Dedifferentiated amniotic fluid mesenchymal stem cell (primary cell): ENCODE measurements around the gene WDR93.
A peak's percentile ranks its signal among the peaks of the same experiment; 100 is the strongest.

ENCODE experiments used
- DNase-seq: peaks from one replicate; pipeline ENCODE4 v3.0.0-alpha.2; 2016; ENCODE audit errors: extremely low spot score

The WDR93 gene

DNA sequence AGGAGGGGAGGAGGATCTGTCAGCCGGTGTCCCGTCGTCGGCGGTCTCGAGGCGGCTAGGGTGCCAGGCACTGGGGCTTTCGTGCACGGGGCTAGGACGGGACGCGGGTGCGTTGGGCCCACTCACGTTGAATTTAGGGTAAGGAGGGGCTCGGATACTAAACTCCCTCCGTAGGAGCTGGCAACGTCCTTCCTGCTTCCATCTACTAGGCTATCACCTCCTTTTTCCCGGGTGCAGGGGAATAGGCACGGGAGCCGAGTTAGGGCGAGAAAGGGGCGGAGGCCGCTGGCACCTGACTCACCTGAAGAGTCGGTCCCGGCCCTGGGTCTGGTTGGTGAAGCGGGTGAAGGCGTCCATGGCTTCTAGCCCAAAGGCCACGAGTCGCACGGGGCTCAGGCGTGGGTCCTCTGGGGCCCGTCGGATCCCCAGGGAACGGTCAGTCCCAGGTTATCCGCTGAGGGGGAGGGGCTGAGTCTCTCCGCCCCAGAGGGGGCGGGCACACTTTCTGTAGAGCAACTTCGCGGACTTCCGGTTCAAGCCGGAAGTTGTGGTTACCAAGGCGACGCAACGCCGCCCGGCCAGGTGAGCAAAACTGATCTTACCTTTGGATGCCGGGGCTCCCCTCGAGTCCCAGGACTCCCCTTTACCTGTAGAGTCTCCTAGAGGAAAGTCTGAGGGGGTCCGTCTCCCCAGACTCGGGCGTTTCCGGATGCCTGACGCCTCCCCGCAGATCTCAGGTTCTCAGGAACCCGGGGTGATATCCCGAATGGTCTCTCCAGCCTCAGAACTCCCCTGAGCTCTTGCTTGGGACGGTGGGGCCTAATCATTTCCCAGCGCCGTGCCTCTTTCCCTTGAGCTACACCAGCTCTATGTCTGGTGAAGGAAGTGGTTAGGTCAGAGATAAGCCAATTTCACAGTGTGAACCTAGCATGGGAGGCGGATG is at the start of gene WDR93, which contains the start of gene PEX11A:
TSS of gene WDR93 (plus strand) at position 536 of the 943 bp plus-strand sequence. CDS start 10,936 bp downstream, outside the sequence.
TSS of gene PEX11A (minus strand) at position 479 of the 943 bp plus-strand sequence. CDS start at position 357, 122 bp downstream.
- DNase-seq: peak; percentile 26

DNA sequence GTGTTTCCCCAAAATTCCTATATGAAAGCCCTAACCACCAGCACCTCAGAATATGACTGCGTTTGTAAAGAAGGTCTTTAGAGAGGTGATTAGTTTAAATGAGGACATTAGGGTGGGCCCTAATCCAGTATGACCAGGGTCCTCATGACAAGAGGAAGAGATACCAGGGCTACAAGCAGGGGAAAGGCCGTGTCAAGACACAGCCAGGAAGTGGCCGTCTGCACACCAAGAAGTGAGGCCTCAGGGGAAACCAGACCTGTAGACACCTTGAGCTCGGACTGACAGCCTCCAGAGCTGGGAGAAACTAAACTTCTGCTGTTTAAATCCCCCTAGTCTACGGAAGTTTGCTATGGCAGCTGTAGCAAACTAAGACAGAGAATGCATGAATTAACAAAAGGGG is 49.6 kb upstream of the WDR93 start:
- no peak for DNase-seq

DNA sequence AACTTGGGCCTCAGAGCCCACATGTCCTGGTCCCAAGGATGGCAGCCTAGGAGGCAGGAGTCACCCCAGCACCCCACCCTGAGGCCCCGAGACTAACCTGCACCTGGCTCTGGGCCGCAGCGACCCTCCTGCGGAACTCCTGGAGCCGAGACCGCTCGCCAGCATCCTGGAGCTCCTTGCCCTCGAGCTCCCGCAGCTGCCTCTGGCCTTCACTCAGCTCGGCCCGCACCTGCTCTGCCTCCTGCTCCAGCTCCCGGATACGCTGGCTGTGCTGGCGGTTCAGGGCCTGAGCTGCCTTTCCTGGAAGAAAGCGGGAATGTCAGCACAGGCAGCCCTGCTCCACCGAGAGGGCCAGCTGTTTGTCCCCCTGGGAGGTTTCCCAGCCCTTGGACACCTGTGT is 48.5 kb upstream of the WDR93 start:
- no peak for DNase-seq

DNA sequence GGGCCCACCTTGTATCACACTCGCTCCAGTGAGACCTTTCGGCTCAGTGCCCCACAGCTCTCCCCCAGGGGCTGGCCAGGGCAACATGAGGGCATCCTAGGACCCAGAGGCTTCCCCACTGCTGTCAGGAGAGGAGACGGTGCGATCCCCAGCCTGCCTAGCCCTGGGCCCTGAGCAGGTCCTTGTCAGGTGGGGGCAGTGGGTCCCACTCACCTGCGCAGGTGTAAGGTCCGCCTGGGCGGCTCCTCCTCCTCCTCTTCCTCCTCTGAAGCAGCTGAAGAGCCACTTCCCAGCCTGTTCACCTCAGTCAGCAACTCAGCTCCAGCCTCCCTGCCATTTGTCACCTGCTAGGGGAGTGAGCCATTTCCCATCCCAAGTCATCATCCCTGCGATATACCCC is 44.9 kb upstream of the WDR93 start:
- DNase-seq: no peak

DNA sequence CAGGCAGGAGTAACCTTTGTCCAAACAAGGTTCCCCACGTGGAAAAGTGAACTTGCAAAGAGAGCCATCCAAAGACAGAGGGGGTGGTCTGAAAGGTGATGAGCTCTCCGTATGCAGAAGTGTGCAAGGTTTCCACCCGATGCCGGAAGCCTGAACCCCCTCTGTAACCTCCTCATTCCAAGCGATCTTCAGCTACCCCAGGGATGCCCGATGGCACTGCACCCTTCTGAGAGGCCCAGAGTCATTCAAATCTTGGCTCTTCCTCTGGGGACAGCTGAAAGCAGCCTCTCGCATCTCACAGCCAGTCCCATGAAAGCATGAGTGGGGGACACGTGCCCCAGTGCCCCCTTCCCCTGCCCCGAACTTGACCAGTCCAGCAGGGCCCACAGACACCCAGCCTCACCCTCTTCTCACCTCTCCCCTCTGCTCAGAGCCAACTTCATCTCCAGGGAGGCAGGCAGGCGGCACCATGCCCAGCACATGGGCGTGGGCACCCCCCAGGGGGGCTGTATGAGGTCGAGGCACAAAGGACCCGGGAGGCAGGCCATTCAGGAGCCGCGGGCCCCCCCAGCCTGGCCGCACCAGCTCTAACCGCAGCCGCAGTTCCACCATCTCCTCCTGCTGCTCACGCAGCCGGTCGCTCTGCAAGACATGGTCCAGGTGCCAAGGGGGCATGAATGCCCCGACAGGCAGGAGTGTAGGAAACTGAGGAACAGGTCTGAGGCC is 44.0 kb upstream of the WDR93 start:
- DNase-seq: no peak

DNA sequence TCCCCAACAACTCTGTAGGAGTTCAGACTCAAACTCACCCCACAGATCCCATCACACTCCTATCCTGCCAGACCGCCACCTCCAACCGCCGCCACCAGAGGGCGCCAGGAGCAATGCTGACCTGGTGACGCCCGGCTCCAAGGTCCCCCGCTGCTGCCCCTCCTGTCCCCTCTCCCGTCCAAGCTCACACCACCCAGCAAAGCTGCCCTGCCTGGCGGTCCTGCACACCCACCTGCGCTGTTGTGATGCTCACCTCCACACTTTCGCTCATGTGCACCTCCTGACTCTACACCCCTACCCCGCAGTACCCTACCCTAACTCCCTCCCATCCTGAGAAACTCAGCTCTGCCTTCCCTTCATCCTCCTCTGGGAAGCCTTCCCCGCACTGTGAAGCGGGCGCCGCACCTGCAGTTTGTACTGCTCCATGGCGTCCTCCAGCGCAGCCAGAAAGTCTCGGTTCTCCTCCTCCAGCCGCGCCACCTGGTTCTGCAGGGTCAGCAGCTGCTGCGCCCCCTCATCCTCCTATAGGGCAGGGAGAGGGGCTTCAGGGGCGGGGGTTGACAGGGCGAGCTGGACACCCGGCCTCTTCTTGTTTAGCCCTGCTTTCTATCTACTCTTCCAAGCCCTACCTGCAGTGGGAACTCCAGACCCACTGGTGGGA is 43.3 kb upstream of the WDR93 start:
- DNase-seq: peak; percentile 27

DNA sequence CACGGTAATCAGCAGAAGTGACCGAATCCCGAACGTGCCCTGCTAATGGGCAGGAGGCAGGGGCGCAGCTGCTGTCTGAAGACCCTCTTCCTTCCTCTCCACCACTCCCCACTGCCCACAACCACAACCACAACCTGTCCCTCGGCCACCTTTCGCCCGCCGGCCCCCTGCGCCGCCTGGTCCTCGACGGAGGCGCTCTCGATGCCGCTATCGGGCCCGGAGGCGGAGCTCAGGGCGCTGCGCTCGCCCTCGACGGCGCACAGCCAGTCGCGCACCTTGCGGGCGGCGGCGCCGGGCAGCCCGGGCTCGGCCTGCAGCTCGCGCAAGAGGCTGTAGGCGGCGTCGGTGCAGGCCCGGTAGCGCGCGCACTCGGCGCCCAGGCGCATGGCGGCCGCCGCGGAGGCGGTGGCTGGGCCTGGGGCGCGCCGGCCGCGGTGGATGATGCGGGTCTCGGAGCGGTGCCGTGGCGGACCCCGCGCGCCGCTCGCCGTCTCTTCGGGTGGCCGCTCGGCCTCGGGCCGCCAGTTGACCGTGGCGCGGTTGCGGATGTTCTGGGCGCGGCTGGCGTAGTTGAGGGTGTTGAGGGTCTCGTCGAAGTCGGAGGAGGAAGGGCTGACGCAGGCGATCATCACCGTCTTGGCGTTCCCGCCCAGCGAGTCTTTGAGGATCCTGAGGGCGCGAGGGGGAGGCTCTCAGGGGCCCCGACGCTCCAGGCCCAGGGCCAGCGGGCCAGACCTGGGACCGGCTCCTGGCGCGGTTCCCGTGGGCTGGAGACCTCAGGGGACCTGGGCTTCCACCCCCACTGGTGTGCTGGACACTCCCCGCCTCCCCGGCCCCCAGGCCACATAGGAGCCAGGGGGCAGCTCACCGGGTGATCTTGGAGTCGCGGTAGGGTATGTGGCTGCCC is 42.3 kb upstream of the WDR93 start:
- no peak for DNase-seq

DNA sequence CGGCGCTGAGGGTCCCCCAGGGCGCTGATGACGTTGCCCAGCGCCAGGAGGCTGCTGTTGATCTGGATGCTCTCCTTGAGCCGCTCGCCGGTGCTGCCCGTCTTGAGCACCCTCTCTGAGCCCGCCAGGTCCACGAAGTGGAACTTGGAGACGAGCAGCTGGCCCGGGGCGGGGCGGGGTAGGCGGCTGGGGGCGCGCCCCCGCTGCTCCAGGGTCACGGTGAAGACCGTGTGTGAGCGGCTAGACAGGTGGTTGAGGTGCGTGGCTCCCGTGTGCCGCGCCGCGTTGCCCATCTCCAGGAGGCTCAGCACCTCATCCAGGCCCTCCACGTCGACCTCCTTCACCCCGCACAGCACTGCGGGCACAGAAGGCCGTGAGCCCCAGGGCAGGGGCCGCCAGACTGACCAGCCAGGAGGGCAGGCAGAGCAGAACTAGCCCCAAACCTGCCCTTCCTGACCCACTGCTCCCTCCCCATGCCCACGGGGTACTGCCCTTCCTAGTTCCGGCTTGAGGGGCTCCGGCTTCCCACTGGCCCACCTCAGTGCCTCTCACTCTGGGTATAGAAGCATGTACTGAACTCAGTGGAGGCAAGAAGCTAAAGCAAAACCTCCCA is 41.5 kb upstream of the WDR93 start:
- DNase-seq: no peak

DNA sequence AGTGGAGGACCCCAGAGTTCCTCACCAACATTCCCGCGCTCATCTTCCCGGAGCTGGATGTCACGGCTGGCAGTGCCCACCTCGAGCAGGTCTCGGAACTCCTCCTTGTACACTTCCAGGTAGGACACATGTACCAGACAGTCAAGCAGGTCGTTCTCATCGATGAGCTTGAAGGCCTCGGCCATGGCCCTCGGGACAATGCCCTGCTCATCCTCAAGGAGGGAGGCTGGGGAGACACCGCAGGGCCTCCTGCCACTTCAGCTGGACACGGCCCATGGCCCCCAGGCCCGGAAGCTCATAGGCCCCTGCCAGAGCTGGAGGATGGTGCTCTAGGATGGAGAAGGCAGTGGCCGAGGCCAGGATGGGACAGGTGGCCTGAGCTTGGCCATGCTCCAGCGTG is 40.9 kb upstream of the WDR93 start:
- no peak for DNase-seq

DNA sequence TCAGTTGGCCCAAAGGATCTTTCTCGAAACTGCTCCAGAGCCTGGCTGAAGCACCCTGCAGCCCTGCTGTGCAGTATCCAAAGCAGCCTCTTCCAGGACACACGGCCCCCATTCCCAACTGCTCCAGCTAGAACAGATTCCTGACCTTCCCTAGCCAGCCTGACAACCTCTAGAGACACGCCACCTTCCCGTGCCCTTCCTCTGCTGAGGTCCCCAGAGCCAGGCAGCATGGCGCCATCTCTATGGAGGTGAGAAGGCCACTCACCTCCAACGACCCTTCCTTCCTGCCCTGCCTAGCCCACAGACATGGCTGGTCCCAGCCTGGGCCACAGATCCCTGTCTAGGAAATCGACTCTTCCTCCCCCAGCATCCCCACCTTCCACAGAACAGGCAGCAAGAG is 38.5 kb upstream of the WDR93 start:
- no peak for DNase-seq

DNA sequence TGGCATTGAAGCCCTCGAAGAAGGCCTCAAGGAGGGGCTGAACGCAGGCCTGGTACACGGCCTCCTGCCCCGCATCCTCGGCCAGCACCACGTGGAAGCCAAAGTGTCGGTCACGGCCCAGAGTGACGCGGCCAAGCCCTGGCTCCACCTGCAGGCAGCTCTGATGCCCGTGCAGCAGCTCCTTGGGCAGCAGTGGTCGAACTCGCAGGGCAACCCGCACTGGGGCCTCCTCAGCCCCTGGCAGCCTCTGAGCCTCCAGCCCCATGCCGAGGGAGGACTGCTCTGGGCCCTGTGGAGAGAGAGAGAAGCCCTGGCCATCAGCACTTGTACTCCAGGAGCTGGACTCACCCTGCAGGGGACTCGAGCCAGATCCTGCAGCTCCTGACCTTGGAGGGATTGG is 37.9 kb upstream of the WDR93 start:
- no peak for DNase-seq

DNA sequence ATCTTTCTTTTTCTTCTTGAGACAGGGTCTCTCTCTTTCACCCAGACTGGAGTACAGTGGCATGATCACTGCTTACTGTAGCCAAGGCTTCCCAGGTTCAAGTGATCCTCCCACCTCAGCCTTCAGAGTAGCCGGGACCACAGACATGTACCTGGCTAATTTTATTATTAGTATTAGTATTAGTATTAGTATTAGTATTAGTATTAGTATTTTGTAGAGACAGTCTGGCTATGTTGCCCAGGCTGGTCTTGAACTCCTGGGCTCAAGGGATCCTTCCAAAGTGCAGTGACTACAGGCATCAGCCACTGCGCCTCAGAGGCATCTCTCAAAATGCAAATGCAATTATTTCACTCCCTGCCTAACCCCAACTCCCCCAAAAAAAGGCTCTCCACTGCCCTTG is 37.0 kb upstream of the WDR93 start:
- no peak for DNase-seq

DNA sequence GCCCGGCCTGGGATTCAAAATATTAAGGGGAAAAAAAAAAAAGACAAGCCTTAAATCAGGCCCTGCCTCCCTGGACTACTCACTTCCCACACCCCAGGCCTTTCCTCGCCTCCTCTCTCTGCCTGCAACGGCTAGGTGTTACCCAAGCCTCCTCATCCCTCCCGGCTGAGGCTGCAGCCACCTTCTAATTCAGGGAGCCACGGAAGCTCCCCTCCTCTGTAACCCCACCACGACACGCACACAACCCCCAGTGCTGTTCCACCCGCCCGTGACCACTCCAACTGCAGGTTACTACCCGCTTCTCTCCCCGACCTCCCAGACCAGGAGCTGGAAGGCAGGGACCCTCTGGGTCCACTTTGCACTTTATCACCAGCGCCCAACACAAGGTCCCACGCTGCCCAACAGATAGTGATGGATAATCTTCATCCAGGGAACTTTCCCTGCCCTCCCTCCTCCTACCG is 36.3 kb upstream of the WDR93 start:
- DNase-seq: no peak

DNA sequence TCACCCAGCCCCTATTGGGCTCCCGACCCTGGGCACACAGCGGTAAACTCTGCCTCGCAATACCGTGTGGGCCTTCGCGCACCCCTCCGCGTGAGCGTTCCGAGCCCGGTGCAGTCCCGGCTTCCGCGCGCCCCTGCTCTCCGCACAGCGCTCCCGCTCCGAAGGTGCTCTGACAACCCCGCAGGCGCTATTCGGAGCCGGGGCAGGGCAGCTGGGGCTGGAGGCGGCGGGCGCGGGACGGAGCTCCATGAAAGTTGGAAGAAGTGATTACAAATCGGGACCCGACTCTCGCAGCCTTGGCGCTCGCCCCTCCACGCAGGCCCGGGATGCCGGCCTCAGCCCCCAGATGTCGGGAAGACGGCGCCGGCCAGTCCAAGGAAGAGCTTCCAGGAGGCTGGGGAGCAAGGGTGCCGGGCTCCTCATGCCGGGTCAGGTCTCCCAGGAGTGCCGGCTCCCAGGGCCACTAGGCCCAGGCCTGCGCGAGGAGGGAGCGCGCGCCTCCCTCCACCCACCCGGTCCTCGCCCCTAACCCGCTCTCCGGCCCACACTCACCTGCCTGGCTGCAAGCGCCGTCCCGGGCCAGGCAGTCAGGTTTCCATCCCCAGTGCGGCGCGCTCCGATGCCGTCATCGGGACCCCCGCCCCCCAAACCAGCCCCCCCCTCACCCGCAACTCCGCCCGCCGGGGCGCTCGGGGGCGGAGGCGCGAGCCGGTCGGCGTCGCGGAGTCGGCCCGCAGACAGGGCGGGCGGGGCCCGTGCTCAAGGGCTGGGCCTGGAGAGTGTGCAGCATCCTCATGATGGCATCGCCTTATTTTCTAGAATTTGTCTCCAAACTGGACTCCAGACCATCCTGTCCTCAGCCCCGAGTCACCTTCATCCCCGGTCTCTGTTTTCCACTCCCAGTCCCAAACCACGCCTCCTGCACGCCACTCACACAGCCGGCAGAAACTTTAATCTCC is 35.5 kb upstream of the WDR93 start, which contains the start of gene KIF7:
TSS of gene KIF7 (minus strand) at position 621 of the 959 bp plus-strand sequence. CDS start 2,537 bp downstream, outside the sequence.
- peak; percentile 16 for DNase-seq

DNA sequence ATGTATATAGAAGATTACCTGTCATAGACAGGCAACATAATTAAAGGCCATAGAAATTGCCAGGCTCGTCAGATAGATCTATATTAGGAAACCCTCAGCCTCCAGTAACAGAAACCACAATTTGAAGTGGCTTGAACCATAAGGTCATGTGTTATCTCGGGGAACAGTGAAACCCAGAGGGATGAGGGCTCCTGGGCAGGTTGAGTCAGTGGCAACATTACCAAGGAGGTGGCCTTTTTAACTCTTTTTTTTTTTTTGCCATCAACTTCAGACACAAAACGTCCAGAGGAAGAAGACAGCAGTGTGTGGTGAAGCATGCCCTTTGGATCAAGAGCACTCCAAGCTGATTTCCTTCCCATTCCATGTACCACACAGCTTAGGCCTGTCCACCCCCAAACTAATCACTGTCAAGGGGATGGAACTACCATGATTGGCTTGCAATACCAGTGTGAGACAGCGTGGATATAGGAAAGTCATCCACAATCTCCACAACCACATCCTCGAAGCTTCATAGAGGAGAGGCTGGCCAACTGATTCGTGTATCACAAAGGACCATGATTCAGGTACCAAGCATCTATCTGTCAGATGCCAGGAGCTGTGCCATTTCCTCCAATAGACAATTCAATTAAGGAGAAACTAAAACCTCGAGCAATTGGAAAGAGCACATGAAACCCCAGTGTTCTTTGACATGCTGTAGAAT is 34.3 kb upstream of the WDR93 start:
- no peak for DNase-seq

DNA sequence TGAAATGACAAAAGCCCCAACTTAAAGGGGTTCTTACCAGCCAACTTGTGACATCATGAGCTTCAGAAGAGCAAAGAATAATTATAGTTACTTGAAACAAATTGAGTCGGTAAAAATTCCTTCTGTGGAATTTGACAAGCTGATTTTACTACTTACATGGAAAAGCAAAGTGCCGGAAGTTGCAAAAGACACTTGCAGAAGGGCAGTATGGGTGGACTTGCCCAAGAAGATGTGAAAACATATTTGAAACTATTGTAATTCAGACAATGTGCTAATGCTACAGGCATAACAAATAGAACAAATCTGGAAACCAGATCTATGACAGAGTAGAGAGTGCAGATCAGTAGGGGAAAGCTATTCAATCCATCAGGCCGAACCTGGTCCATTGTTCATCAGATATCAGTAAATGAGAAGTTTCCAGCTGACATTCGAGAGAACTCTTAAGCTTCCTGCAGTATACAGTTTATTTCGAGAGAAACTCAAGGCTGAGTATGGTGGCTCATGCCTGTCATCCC is 32.9 kb upstream of the WDR93 start:
- no peak for DNase-seq

DNA sequence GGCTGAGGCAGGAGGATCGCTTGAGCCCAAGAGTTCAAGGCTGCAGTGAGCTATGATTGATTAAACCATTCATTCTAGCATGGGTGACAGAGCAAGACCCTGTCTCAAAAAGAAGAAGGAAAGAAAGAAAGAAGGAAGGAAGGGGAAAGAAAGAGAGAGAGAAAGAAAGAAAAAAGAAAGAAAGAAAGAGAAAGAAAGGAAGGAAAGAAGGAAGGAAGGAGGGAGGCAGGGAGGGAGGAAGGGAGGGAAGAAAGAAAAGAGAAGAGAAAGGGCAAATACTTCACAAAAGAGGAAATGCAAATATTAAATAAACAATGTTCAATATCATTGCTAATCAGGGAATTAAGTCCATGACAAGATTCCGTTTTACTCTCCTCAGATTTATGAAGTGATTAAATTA is 31.3 kb upstream of the WDR93 start:
- no peak for DNase-seq

DNA sequence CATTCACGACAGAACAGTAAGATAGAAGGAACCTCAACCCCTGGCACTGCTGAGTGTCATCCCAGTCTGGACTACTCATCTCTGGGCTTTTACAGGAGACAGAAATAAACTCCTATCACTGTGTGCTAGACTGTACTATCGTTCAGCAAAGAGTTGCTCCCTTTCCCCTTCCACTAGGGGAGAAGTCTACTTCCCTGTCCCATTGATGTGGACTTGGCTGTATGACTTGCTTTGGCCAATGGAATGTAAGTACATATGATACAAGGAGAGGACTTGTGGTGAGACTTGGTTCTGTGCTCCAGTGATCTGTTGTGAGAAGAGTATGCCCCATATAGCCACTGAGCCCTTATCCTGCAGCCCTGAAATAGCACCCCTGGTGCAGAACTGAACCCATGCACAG is 30.1 kb upstream of the WDR93 start:
- DNase-seq: no peak
